Adrenal gland (tissue), 5 donors: Measurements from ENCODE around the gene GLOD5.

Experiments used
- CTCF ChIP-seq, 6 experiments: fragments of 450-650 bp in 4 of 6; fragments of 200-600 bp in 2 of 6; sonication (generic) in 1 of 6; IDR thresholded peaks; 1 replicate in 5 of 6; 2 replicates in 1 of 6; pipeline versions ENCODE4 v1.5.1 to v1.8.0; 2016 to 2021; ENCODE audit warnings: antibody characterized with exemption in 6 of 6, mild to moderate bottlenecking in 2 of 6, moderate library complexity in 1 of 6
- POLR2A ChIP-seq, 2 donors: fragments of 450-650 bp; IDR thresholded peaks; one replicate each; pipeline ENCODE4 v1.6.1; 2017; ENCODE audit warnings: antibody characterized with exemption in 2 of 2, mild to moderate bottlenecking in 2 of 2, moderate library complexity in 1 of 2
- donor health status: DM: no; HTN: no; CAD: no.

- TF ChIP-seq CTCF (IDR thresholded peaks at IDR 0.05): no peak
- no peak for TF ChIP-seq POLR2A (IDR thresholded peaks at IDR 0.05)
These were observed 28.9 kb downstream of the GLOD5 start for GRCh38 chrX:48790477-48790876.
